Smooth muscle cell of the umbilical artery (primary cell): Measurements from ENCODE around the gene AKAP9. TPM values are rescaled to one million over a fixed set of nuclear protein-coding genes. Genes with fewer than 3 reads are reported as not detected.

Source experiments
- total RNA-seq: library from RNA; depleted of rRNA; stranded (reverse); fragments of >200 nt; gene quantifications from 2 replicates; pipeline ENCODE4 v1.2.3, GENCODE V29; 2014

The AKAP9 gene
- total RNA-seq = 56.7 and 69.9 TPM in 2 replicates

DNA sequence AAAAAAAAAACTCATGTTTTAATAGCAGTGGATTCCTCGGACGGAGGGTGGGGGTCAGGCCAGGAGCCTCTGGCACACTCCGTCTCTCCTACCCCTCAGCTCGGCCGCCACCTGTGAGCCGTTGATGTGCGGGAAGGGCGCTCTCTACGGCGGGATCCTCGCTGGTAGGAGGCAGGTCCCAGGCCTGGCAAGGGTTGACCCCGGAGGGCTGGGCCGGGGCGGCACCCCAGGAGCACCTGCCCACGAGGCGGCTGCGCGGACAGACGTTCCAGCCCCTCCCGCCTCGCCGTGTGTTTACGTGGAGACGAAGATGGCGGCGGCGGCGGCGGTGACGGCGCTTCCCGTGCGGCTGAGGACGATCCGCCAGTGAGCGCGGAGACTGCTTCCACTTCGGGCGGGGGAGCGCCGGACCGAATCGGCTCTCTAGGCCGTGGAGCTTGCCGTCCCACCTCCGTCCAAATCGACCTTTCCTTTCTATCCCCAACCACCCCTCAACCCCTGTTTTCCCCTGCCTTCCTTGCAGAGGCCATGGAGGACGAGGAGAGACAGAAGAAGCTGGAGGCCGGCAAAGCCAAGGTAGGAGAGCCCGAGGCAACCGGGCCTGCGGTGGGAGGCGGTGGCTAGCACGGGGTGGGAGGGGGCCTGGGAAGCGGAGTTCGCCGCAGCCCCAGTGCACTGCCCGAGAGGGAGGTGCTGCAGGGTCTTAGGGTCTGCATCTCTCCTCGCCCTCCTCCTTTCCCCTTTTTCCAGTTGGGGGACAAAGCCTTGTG, at the start of gene AKAP9:
TSS of gene AKAP9 (plus strand) at position 291 of the 770 bp plus-strand sequence. CDS start at position 529, 238 bp downstream.

DNA sequence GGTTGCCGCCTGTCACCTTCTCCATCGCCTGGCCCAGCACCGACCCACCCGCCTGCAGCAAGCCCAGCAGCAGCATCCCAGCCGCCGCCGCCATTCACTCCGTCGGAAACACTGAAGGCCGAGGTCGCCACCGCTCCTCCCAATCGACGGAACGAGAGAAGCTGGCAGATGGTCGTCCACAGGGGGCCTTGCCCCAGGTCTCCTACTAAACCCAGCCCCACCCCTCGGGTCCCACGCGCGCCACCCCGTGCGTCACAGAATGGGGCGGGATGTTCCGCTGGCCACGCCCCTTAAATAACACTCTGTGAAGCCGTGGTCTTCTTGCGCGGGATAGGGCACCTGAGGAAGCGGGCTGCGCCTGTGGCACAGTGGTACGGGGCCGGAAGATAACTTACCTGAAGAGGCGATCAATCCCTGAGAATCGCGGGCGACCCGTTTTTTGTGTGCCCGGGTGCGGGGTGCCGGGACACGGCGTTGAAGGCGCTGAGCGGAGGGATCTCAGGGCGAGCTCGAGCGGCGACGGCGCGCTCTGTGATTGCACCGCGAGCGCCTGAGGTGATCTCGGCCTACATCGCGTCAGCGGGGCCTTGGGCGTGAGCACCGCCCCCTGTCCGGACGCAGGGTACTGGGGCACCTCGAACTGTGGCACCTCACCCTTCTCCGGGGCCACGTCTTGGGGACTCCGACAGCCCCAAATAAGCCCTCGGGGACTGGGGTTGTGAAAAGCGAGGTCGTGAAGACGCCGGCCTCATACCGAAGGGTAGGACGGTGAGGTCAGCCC, 193.8 kb downstream of the AKAP9 start, which contains the start of gene CYP51A1:
TSS of gene CYP51A1 (minus strand) at position 207 of the 781 bp plus-strand sequence. CDS start at position 94, 113 bp downstream.

Other genes starting within 250 kb of the AKAP9 start
- gene MTERF1, start 60.2 kb upstream of the AKAP9 start, total RNA-seq = 9.5 and 13.1 TPM in 2 replicates
- 222 and 275 TPM in 2 replicates for gene CYP51A1, start 193.6 kb downstream of the AKAP9 start, total RNA-seq
- 0.28 and 0.30 TPM in 2 replicates for gene LRRD1, start 238.3 kb downstream of the AKAP9 start, total RNA-seq